A549 (cell line): ENCODE measurements around the gene ZMYM5. TPM values are rescaled to one million over a fixed set of nuclear protein-coding genes. Genes with fewer than 3 reads are reported as not detected.

Source experiments
- ATAC-seq, 2 experiments: fragments of 200-7000 bp in 1 of 2; fragments of >200 bp in 1 of 2; cut with Nextera tagmentation in 1 of 2; cut with Tn5 transposase in 1 of 2; 3 replicates each; pipeline versions ENCODE4 v1.8.0 to v1.9.1; 2018 to 2020; ENCODE audit warnings: mild to moderate bottlenecking in 1 of 2, moderate library complexity in 1 of 2
- CTCF ChIA-PET: fragments of 300-600 bp; sonication (Branson Sonifier 250); formaldehyde crosslinking; extraction: SDS; loops from one replicate; lab custom pipeline; 2021; ENCODE audit warnings: antibody characterized with exemption, inconsistent platforms; lab: Yijun Ruan, JAX
- POLR2A ChIA-PET: fragments of 350-600 bp; formaldehyde crosslinking; extraction: SDS; loops from one replicate; lab custom pipeline; 2021; ENCODE audit warnings: antibody characterized with exemption, inconsistent platforms; lab: Yijun Ruan, JAX
- DNase-seq, 2 experiments: peaks; one replicate each; pipeline versions ENCODE4 v3.0.0 to v3.0.0-alpha.2; 2011 to 2016; ENCODE audit warnings: low read depth in 1 of 2, low spot score in 1 of 2
- FAIRE-seq: peaks from 2 replicates; lab custom pipeline; 2011; peaks lifted over from hg19 to GRCh38; lab: Jason Lieb, UNC
- H3K27ac ChIP-seq, 2 experiments: fragments of >200 bp; sonication (Bioruptor Twin); formaldehyde crosslinking; 3 replicates each; pipeline ENCODE4 v1.5.1; 2016 to 2017
- H3K4me1 ChIP-seq: fragments of >200 bp; sonication (Bioruptor Twin); formaldehyde crosslinking; 3 replicates; pipeline ENCODE4 v1.6.1; 2016
- H3K4me2 ChIP-seq: fragments of >200 bp; sonication (Bioruptor Twin); formaldehyde crosslinking; 3 replicates; pipeline ENCODE4 v1.6.1; 2016
- H3K4me3 ChIP-seq: fragments of >200 bp; sonication (Bioruptor Twin); formaldehyde crosslinking; 3 replicates; pipeline ENCODE4 v1.5.1; 2016
- H3K9me3 ChIP-seq: fragments of >200 bp; sonication (Bioruptor Twin); formaldehyde crosslinking; 3 replicates; pipeline ENCODE4 v1.6.1; 2016
- ATOH8 ChIP-seq: fragments of 250-450 bp; sonication (Bioruptor Pico); IDR thresholded peaks from 2 replicates; pipeline ENCODE4 v1.5.0; 2020; ENCODE audit warnings: low read depth, mild to moderate bottlenecking, moderate library complexity
- BHLHE40 ChIP-seq: IDR thresholded peaks from 2 replicates; pipeline ENCODE4 v1.6.1; 2012; ENCODE audit warnings: low read depth, low read length, inconsistent platforms
- CBX2 ChIP-seq: fragments of 200-600 bp; sonication (generic); IDR thresholded peaks from 2 replicates; pipeline ENCODE4 v1.6.1; 2016; ENCODE audit warnings: low read depth, mild to moderate bottlenecking, borderline replicate concordance
- CBX8 ChIP-seq: fragments of 200-600 bp; sonication (generic); IDR thresholded peaks from 2 replicates; pipeline ENCODE4 v1.6.1; 2016
- CEBPB ChIP-seq, 2 experiments: fragments of >200 bp in 1 of 2; sonication (Bioruptor Twin) in 1 of 2; formaldehyde crosslinking in 1 of 2; IDR thresholded peaks; 2 replicates each; pipeline ENCODE4 v1.6.1; 2012 to 2016
- FOSL2 ChIP-seq, 2 experiments: fragments of 450-650 bp in 1 of 2; fragments of >200 bp in 1 of 2; sonication (Bioruptor Twin) in 1 of 2; formaldehyde crosslinking; IDR thresholded peaks; 2 replicates each; pipeline versions ENCODE4 v1.5.0 to v1.6.1; 2016 to 2020; ENCODE audit warnings: mild to moderate bottlenecking in 1 of 2, moderate library complexity in 1 of 2
- GATA3 ChIP-seq: IDR thresholded peaks from 2 replicates; pipeline ENCODE4 v1.6.1; 2012; ENCODE audit warnings: borderline replicate concordance
- JUNB ChIP-seq: fragments of >200 bp; sonication (Bioruptor Twin); formaldehyde crosslinking; IDR thresholded peaks from 2 replicates; pipeline ENCODE4 v1.6.1; 2016
- KDM5A ChIP-seq: fragments of 200-600 bp; sonication (generic); IDR thresholded peaks from 2 replicates; pipeline ENCODE4 v1.6.1; 2016; ENCODE audit warnings: antibody characterized with exemption, mild to moderate bottlenecking
- MAX ChIP-seq: IDR thresholded peaks from 2 replicates; pipeline ENCODE4 v1.6.1; 2012
- MAZ ChIP-seq: fragments of 150-350 bp; IDR thresholded peaks from 2 replicates; pipeline ENCODE4 v1.6.1; 2014; ENCODE audit warnings: antibody characterized with exemption, low read depth, low read length, borderline replicate concordance
- MYC ChIP-seq: IDR thresholded peaks from 2 replicates; pipeline ENCODE4 v1.6.1; 2012; ENCODE audit warnings: mild to moderate bottlenecking, inconsistent platforms, low read length, improper control_type of control experiment, borderline replicate concordance
- POLR2AphosphoS2 ChIP-seq: conservative IDR thresholded peaks from 2 replicates; pipeline ENCODE4 v1.6.1; 2012; ENCODE audit warnings: low read length, improper control_type of control experiment, inconsistent platforms
- RARB ChIP-seq: fragments of 250-450 bp; sonication (Bioruptor Pico); IDR thresholded peaks from 2 replicates; pipeline ENCODE4 v1.8.0; 2021; ENCODE audit warnings: mild to moderate bottlenecking, moderate library complexity
- RFX5 ChIP-seq: fragments of 450-650 bp; IDR thresholded peaks from 2 replicates; pipeline ENCODE4 v1.7.1; 2014; ENCODE audit warnings: antibody characterized with exemption, mild to moderate bottlenecking, moderate library complexity
- TP53 ChIP-seq: fragments of 250-450 bp; sonication (Bioruptor Pico); IDR thresholded peaks from 2 replicates; pipeline ENCODE4 v1.5.0; 2021; ENCODE audit warnings: mild to moderate bottlenecking, moderate library complexity
- ZC3H11A ChIP-seq: fragments of 450-650 bp; IDR thresholded peaks from 2 replicates; pipeline ENCODE4 v1.6.1; 2014; ENCODE audit warnings: antibody characterized with exemption, mild to moderate bottlenecking
- ZNF302 ChIP-seq: fragments of 250-450 bp; sonication (Bioruptor Pico); IDR thresholded peaks from 2 replicates; pipeline ENCODE4 v1.9.0; 2021; ENCODE audit warnings: inconsistent platforms, mild to moderate bottlenecking, moderate library complexity
- WGBS: methylation state at CpG from one replicate; pipeline ENCODE4 v1.1.6; 2017; ENCODE audit errors: missing lambda C conversion rate; 5-methylcytosine and 5-hydroxymethylcytosine counted together
- polyA plus RNA-seq, 4 experiments: library from polyadenylated mRNA; depleted of rRNA in 3 of 4; stranded (reverse); fragments of >200 nt; fragmentation: RNase III in 1 of 4; extraction: RNeasy Plus Mini Kit Qiagen cat#74134 plus additional on column Dnase treatment in 1 of 4; gene quantifications; 2 replicates in 3 of 4; 3 replicates in 1 of 4; pipeline ENCODE4 v1.2.3, GENCODE V29; 2011 to 2017
- TF ChIP-seq, protein P1 (sequence below): fragments of 200-600 bp; sonication (generic); IDR thresholded peaks from 2 replicates; pipeline ENCODE4 v1.6.1; 2016; ENCODE audit warnings: antibody characterized with exemption, mild to moderate bottlenecking, moderate library complexity

ZMYM5 gene
- polyA plus RNA-seq, 2 of the 4 experiments (the other 2 are of a cell fraction) = 6.1 to 14.3 TPM

- DNase-seq = no peak
- WGBS = 85% methylated on average over 4 of the region's 4 CpGs
- no peak for FAIRE-seq
- H3K4me1 ChIP-seq = no peaks in the 10 kb centered on the region
- no peak overlapping the region for H3K4me2 ChIP-seq
- TF ChIP-seq RARB (CRISPR knock-in tag) (no peak), ZC3H11A (no peak), JUNB (no peak), CBX2 (no peak), CBX8 (no peak), BHLHE40 (no peak), MYC (no peak), ATOH8 (no peak), RFX5 (no peak), ZNF302 (CRISPR knock-in tag) (no peak), KDM5A (no peak), CEBPB (IDR thresholded peaks at IDR 0.05) (no peak), MAZ (no peak), GATA3 (no peak), FOSL2 (IDR thresholded peaks at IDR 0.05) (no peak), FOSL2 (CRISPR knock-in tag; IDR thresholded peaks at IDR 0.05) (no peak), POLR2AphosphoS2 (no peak), MAX (no peak), TP53 (no peak)
- TF ChIP-seq, protein P1, sequence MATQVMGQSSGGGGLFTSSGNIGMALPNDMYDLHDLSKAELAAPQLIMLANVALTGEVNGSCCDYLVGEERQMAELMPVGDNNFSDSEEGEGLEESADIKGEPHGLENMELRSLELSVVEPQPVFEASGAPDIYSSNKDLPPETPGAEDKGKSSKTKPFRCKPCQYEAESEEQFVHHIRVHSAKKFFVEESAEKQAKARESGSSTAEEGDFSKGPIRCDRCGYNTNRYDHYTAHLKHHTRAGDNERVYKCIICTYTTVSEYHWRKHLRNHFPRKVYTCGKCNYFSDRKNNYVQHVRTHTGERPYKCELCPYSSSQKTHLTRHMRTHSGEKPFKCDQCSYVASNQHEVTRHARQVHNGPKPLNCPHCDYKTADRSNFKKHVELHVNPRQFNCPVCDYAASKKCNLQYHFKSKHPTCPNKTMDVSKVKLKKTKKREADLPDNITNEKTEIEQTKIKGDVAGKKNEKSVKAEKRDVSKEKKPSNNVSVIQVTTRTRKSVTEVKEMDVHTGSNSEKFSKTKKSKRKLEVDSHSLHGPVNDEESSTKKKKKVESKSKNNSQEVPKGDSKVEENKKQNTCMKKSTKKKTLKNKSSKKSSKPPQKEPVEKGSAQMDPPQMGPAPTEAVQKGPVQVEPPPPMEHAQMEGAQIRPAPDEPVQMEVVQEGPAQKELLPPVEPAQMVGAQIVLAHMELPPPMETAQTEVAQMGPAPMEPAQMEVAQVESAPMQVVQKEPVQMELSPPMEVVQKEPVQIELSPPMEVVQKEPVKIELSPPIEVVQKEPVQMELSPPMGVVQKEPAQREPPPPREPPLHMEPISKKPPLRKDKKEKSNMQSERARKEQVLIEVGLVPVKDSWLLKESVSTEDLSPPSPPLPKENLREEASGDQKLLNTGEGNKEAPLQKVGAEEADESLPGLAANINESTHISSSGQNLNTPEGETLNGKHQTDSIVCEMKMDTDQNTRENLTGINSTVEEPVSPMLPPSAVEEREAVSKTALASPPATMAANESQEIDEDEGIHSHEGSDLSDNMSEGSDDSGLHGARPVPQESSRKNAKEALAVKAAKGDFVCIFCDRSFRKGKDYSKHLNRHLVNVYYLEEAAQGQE = no peak
- ATAC-seq = no peak
- POLR2A ChIA-PET = interaction anchor here (0.9 kb wide), 1 partner anchor 69 kb away, joined by 3 read pairs; the partner anchor contains the start of gene ZMYM5
- CTCF ChIA-PET = no interaction called here
- H3K9me3 ChIP-seq = no peaks in the 10 kb centered on the region
- H3K4me3 ChIP-seq = no peak overlapping the region
- no peak overlapping the region for H3K27ac ChIP-seq
Measured at GRCh38 chr13:19794631-19795030, 68.8 kb downstream of the ZMYM5 start.

- no peaks in the 10 kb centered on the region for H3K4me1 ChIP-seq
- ChIA-PET CTCF (interaction anchor here (2.2 kb wide), 1 partner anchor 26 kb away, joined by 7 read pairs; no protein-coding TSS in a partner anchor), POLR2A (no interaction called here)
- no peak overlapping the region for H3K27ac ChIP-seq
- no peaks in the 10 kb centered on the region for H3K9me3 ChIP-seq
- WGBS = 82% methylated on average over 7 of the region's 7 CpGs
- no peak overlapping the region for H3K4me3 ChIP-seq
- no peak for FAIRE-seq
- no peak for ATAC-seq
- TF ChIP-seq MAZ = no peak
- no peak overlapping the region for H3K4me2 ChIP-seq
- DNase-seq = no peak
Measured at GRCh38 chr13:19791953-19792537, 71.4 kb downstream of the ZMYM5 start.
